ENCODE results near the gene SSPN. TPM values are rescaled to one million over a fixed set of nuclear protein-coding genes. Genes with fewer than 3 reads are reported as not detected.

SSPN gene
- total RNA-seq, 2 donors from 2014 or later = 8.5 to 13.5 TPM

DNA sequence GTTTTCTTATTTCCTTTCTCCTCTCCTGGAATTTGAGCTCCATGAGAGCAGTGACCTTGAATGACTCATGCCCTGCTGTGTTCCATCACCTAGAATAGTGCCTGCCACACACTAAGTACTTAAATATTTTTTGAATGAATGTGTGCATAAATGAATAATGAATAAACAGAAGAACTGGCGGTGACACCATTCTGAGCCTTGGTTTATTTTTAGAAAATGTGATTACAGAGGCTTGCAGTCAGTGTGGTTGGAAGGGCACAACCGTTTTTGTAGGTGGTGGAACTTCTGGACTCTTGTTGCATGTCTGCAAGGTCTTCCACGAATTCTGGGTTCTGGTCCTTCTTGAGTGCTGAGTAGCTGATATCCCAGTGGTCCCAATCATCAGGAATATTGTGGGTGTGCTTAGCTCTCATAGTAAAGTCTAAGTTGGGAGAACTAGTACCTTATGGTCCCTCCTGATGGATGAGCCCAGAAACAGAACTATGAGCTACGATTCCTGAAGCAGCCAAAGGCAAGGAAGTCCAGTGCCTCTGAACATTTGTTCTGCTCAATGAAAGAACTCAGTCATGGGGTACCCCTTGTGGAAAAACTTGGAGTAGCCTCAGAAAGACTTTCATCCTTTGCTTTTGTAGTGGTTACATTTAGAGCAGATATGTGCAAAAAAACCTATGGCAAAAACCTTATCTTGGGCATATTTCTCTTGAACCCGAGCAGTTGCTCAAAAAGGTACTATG is 41.8 kb upstream of the SSPN start:
- H3K27me3 ChIP-seq = no peaks in the 10 kb centered on the region
- no peak for DNase-seq
- no peaks in the 10 kb centered on the region for H3K36me3 ChIP-seq
- no peak overlapping the region for H3K9ac ChIP-seq (ENCODE audit: low read depth in 2 of 2, low read length in 2 of 2)
- no peaks in the 10 kb centered on the region for H3K4me1 ChIP-seq
- H3K4me3 ChIP-seq = no peak overlapping the region
- H3K9me3 ChIP-seq = no peaks in the 10 kb centered on the region
- intact Hi-C loops (cut with DNase I) = no loop called here
- TF ChIP-seq, protein P1, sequence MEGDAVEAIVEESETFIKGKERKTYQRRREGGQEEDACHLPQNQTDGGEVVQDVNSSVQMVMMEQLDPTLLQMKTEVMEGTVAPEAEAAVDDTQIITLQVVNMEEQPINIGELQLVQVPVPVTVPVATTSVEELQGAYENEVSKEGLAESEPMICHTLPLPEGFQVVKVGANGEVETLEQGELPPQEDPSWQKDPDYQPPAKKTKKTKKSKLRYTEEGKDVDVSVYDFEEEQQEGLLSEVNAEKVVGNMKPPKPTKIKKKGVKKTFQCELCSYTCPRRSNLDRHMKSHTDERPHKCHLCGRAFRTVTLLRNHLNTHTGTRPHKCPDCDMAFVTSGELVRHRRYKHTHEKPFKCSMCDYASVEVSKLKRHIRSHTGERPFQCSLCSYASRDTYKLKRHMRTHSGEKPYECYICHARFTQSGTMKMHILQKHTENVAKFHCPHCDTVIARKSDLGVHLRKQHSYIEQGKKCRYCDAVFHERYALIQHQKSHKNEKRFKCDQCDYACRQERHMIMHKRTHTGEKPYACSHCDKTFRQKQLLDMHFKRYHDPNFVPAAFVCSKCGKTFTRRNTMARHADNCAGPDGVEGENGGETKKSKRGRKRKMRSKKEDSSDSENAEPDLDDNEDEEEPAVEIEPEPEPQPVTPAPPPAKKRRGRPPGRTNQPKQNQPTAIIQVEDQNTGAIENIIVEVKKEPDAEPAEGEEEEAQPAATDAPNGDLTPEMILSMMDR (IDR thresholded peaks at IDR 0.05) = no peak
- no peak overlapping the region for H3K27ac ChIP-seq

DNA sequence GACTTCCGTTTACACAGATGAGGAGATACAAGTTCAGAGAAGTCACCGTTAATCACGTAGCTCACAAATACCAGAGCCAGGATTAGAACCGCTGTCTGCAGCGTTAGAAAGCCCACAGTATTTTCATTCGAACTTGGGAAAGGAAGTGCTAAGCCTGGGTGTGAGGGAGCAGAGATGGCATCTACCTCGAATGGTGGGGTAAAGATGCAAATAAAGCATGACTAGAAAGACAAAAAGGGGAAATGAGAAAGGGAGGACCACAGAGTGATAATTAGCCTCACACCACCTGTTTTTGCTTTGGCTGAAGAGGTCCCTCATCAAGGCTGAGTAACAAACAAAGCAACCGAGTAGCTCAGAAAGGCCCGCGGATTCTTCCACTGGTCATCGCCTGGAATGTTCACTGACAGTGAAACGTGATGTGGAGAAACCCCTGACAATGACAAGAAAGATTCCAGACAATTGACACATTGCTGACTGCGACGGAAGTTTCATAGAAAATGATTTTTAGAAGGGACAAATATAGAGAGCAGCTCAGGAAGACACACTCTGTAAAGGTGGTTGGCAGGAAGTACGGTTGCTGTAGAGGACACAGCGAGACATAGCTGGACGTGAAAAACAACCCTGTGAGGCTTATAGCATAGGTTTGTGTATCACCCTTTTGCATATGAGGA is 39.0 kb upstream of the SSPN start:
- Histone ChIP-seq H3K9me3 (no peaks in the 10 kb centered on the region), H3K36me3 (no peaks in the 10 kb centered on the region), H3K27me3 (no peaks in the 10 kb centered on the region), H3K27ac (no peak overlapping the region), H3K4me1 (no peaks in the 10 kb centered on the region), H3K4me3 (no peak overlapping the region), H3K9ac (ENCODE audit: low read depth in 2 of 2, low read length in 2 of 2) (no peak overlapping the region)
- DNase-seq = no peak
- intact Hi-C loops (cut with DNase I) = no loop called here
- TF ChIP-seq, protein P1 (IDR thresholded peaks at IDR 0.05) = no peak

GRCh38 chr12:26157001-26157400 is 38.4 kb upstream of the SSPN start:
- TF ChIP-seq, protein P1 (IDR thresholded peaks at IDR 0.05) = no peak
- no peak overlapping the region for H3K4me3 ChIP-seq
- no peak for DNase-seq
- no peaks in the 10 kb centered on the region for H3K9me3 ChIP-seq
- no peak overlapping the region for H3K27ac ChIP-seq
- H3K27me3 ChIP-seq = no peaks in the 10 kb centered on the region
- H3K36me3 ChIP-seq = no peaks in the 10 kb centered on the region
- intact Hi-C loops (cut with DNase I) = no loop called here
- no peak overlapping the region for H3K9ac ChIP-seq (ENCODE audit: low read depth in 2 of 2, low read length in 2 of 2)
- H3K4me1 ChIP-seq = no peaks in the 10 kb centered on the region

GRCh38 chr12:26158078-26158764 is 37.2 kb upstream of the SSPN start:
- TF ChIP-seq, protein P1 (IDR thresholded peaks at IDR 0.05) = no peak
- no peak for DNase-seq
- Histone ChIP-seq H3K36me3 (no peaks in the 10 kb centered on the region), H3K9ac (ENCODE audit: low read depth in 2 of 2, low read length in 2 of 2) (no peak overlapping the region), H3K27ac (no peak overlapping the region), H3K4me1 (no peaks in the 10 kb centered on the region), H3K27me3 (no peaks in the 10 kb centered on the region), H3K9me3 (no peaks in the 10 kb centered on the region), H3K4me3 (no peak overlapping the region)
- intact Hi-C loops (cut with DNase I) = no loop called here

GRCh38 chr12:26162174-26162573 is 33.2 kb upstream of the SSPN start:
- Histone ChIP-seq H3K4me1 (no peaks in the 10 kb centered on the region), H3K9ac (ENCODE audit: low read depth in 2 of 2, low read length in 2 of 2) (no peak overlapping the region), H3K36me3 (no peaks in the 10 kb centered on the region), H3K27me3 (no peaks in the 10 kb centered on the region), H3K4me3 (no peak overlapping the region), H3K9me3 (no peaks in the 10 kb centered on the region), H3K27ac (no peak overlapping the region)
- DNase-seq = no peak
- TF ChIP-seq, protein P1 (IDR thresholded peaks at IDR 0.05) = no peak
- intact Hi-C loops (cut with DNase I) = no loop called here
